Astrocyte (in vitro differentiated cells and primary cell): ENCODE results near the gene SPOCK2. TPM values are rescaled to one million over a fixed set of nuclear protein-coding genes. Genes with fewer than 3 reads are reported as not detected.

Source experiments
- DNase-seq: peaks from one replicate; pipeline ENCODE4 v3.0.0-alpha.2; 2010; ENCODE audit warnings: low read depth
- FAIRE-seq: peaks from 2 replicates; lab custom pipeline; 2011; peaks lifted over from hg19 to GRCh38; lab: Jason Lieb, UNC
- H2AFZ ChIP-seq: 2 replicates; pipeline ENCODE4 v1.6.0; 2012; ENCODE audit warnings: low read depth, low read length, inconsistent platforms
- H3K27ac ChIP-seq: 2 replicates; pipeline ENCODE4 v1.5.1; 2011; ENCODE audit warnings: low read depth, low read length, inconsistent platforms
- H3K27me3 ChIP-seq: 2 replicates; pipeline ENCODE4 v1.6.0; 2011; ENCODE audit warnings: low read length, inconsistent platforms; ENCODE audit not compliant: insufficient read depth
- H3K36me3 ChIP-seq: 2 replicates; pipeline ENCODE4 v1.5.1; 2011; ENCODE audit warnings: low read length, inconsistent platforms; ENCODE audit not compliant: insufficient read depth
- H3K4me1 ChIP-seq: 2 replicates; pipeline ENCODE4 v1.5.1; 2011; ENCODE audit warnings: low read length, inconsistent platforms; ENCODE audit not compliant: insufficient read depth
- H3K4me2 ChIP-seq: 2 replicates; pipeline ENCODE4 v1.6.0; 2012; ENCODE audit warnings: low read length, inconsistent platforms
- H3K4me3 ChIP-seq: 2 replicates; pipeline ENCODE4 v1.5.1; 2011; ENCODE audit warnings: low read depth, mild to moderate bottlenecking, low read length, inconsistent platforms; ENCODE audit not compliant: insufficient read depth
- H3K79me2 ChIP-seq: 2 replicates; pipeline ENCODE4 v1.6.0; 2012; ENCODE audit warnings: mild to moderate bottlenecking, low read length, inconsistent platforms; ENCODE audit not compliant: insufficient read depth
- H3K9ac ChIP-seq: 2 replicates; pipeline ENCODE4 v1.6.0; 2012; ENCODE audit warnings: mild to moderate bottlenecking, low read length, inconsistent platforms
- H3K9me3 ChIP-seq: 2 replicates; pipeline ENCODE4 v1.5.1; 2012; ENCODE audit warnings: low read depth, mild to moderate bottlenecking, low read length, inconsistent platforms; ENCODE audit not compliant: insufficient read depth
- H4K20me1 ChIP-seq: 2 replicates; pipeline ENCODE4 v1.6.0; 2012; ENCODE audit warnings: low read length, inconsistent platforms; ENCODE audit not compliant: insufficient read depth
- H3K27ac Mint-ChIP-seq: one replicate; pipeline ENCODE4 v1.8.0; 2021; ENCODE audit warnings: mild to moderate bottlenecking, mixed read lengths; ENCODE audit not compliant: unreplicated experiment
- H3K27me3 Mint-ChIP-seq: one replicate; pipeline ENCODE4 v1.8.0; 2021; ENCODE audit warnings: low read depth, mixed read lengths; ENCODE audit not compliant: unreplicated experiment
- H3K36me3 Mint-ChIP-seq: one replicate; pipeline ENCODE4 v1.8.0; 2021; ENCODE audit warnings: low read depth, mixed read lengths; ENCODE audit not compliant: unreplicated experiment
- H3K4me1 Mint-ChIP-seq: one replicate; pipeline ENCODE4 v1.8.0; 2021; ENCODE audit warnings: low read depth, mixed read lengths; ENCODE audit not compliant: unreplicated experiment
- H3K4me3 Mint-ChIP-seq: one replicate; pipeline ENCODE4 v1.8.0; 2021; ENCODE audit warnings: mild to moderate bottlenecking, moderate library complexity, mixed read lengths; ENCODE audit not compliant: unreplicated experiment
- H3K9me3 Mint-ChIP-seq: one replicate; pipeline ENCODE4 v1.8.0; 2021; ENCODE audit warnings: mild to moderate bottlenecking, mixed read lengths; ENCODE audit not compliant: unreplicated experiment
- EZH2 ChIP-seq: IDR thresholded peaks from 2 replicates; pipeline ENCODE4 v1.6.1; 2012; ENCODE audit warnings: mild to moderate bottlenecking, low read length, inconsistent platforms; ENCODE audit not compliant: insufficient read depth
- total RNA-seq: library from RNA; stranded (reverse); gene quantifications from 2 replicates; pipeline ENCODE4 v1.2.1, GENCODE V29; 2021
- TF ChIP-seq, protein P1 (sequence below): IDR thresholded peaks from 2 replicates; pipeline ENCODE4 v1.5.1; 2011; ENCODE audit warnings: low read depth, mild to moderate bottlenecking, inconsistent platforms, low read length, moderate library complexity; ENCODE audit not compliant: insufficient read depth

The SPOCK2 gene
- total RNA-seq, 1 donor from 2014 or later: 0.89 TPM

DNA sequence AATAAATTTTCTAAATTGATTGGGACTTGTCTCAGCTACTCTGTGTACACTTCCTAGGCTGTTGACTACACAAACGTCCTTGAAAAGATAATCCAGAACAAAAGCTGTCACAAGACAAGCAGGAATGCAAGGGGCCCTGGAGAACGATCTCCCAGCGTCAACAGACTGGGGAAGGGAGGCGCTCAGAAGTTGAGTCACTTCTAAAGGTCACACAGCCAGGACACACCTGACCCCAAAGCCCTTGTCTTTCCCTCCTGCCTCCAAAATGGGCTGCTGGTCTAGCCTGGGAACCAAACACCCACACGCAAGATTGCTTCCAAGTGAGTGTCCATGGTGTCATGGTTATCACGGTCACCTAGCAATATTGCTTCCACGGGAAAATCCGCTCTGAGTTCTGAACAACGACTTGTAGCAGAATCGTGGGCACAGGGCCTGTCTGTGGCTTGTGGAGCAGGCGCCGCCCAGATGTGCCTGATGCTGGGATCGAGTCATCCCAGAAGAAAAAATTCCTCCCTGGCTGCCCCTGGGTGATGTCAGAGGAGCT, 49.8 kb downstream of the SPOCK2 start:
- Mint-ChIP-seq H3K27ac (peak overlapping the region; percentile 84), H3K9me3 (no peaks in the 10 kb centered on the region), H3K4me1 (peaks cover 29% of the 10 kb centered on the region), H3K36me3 (no peaks in the 10 kb centered on the region), H3K4me3 (no peak overlapping the region), H3K27me3 (no peaks in the 10 kb centered on the region)
- Histone ChIP-seq H3K9me3 (no peaks in the 10 kb centered on the region), H3K9ac (no peak overlapping the region), H3K27me3 (no peaks in the 10 kb centered on the region), H3K79me2 (no peaks in the 10 kb centered on the region), H3K4me3 (no peak overlapping the region), H3K27ac (no peak overlapping the region), H4K20me1 (no peaks in the 10 kb centered on the region), H3K4me1 (peaks cover 2% of the 10 kb centered on the region), H2AFZ (no peak overlapping the region), H3K36me3 (no peaks in the 10 kb centered on the region), H3K4me2 (no peak overlapping the region)
- DNase-seq: peak; percentile 27
- TF ChIP-seq, protein P1, sequence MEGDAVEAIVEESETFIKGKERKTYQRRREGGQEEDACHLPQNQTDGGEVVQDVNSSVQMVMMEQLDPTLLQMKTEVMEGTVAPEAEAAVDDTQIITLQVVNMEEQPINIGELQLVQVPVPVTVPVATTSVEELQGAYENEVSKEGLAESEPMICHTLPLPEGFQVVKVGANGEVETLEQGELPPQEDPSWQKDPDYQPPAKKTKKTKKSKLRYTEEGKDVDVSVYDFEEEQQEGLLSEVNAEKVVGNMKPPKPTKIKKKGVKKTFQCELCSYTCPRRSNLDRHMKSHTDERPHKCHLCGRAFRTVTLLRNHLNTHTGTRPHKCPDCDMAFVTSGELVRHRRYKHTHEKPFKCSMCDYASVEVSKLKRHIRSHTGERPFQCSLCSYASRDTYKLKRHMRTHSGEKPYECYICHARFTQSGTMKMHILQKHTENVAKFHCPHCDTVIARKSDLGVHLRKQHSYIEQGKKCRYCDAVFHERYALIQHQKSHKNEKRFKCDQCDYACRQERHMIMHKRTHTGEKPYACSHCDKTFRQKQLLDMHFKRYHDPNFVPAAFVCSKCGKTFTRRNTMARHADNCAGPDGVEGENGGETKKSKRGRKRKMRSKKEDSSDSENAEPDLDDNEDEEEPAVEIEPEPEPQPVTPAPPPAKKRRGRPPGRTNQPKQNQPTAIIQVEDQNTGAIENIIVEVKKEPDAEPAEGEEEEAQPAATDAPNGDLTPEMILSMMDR: no peak
- TF ChIP-seq EZH2: no peak
- no peak for FAIRE-seq

DNA sequence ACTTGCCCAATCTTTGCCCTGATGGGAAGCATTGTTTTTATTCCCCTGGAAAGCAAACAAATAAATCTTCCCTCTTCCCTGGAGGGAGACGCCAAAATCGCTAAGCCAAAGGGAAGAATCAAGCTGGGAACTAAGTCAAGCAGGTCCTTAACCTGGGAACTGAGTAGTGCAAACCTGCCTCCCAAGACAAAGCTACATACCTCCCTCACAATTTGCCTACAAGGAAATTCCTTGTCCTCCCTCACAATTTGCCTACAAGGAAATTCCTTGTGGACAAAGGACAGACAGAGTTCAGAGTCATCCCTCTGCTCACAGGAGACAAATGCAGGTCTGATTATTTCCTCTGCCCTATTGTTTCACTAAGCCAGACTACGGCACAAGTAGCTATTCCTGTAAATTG, 50.5 kb downstream of the SPOCK2 start:
- no peaks in the 10 kb centered on the region for H3K9me3 ChIP-seq
- peaks cover 2% of the 10 kb centered on the region for H3K4me1 ChIP-seq
- no peaks in the 10 kb centered on the region for H3K36me3 ChIP-seq
- H3K9me3 Mint-ChIP-seq: no peaks in the 10 kb centered on the region
- no peaks in the 10 kb centered on the region for H3K36me3 Mint-ChIP-seq
- no peaks in the 10 kb centered on the region for H3K27me3 Mint-ChIP-seq
- no peaks in the 10 kb centered on the region for H3K79me2 ChIP-seq
- H3K27ac ChIP-seq: no peak overlapping the region
- TF ChIP-seq EZH2: no peak
- no peak overlapping the region for H3K4me2 ChIP-seq
- H2AFZ ChIP-seq: no peak overlapping the region
- no peak overlapping the region for H3K9ac ChIP-seq
- H3K27ac Mint-ChIP-seq: peak overlapping the region; percentile 10
- FAIRE-seq (no peak), DNase-seq (no peak)
- no peak overlapping the region for H3K4me3 ChIP-seq
- H3K4me3 Mint-ChIP-seq: no peak overlapping the region
- no peaks in the 10 kb centered on the region for H3K27me3 ChIP-seq
- no peaks in the 10 kb centered on the region for H4K20me1 ChIP-seq
- H3K4me1 Mint-ChIP-seq: peaks cover 22% of the 10 kb centered on the region

DNA sequence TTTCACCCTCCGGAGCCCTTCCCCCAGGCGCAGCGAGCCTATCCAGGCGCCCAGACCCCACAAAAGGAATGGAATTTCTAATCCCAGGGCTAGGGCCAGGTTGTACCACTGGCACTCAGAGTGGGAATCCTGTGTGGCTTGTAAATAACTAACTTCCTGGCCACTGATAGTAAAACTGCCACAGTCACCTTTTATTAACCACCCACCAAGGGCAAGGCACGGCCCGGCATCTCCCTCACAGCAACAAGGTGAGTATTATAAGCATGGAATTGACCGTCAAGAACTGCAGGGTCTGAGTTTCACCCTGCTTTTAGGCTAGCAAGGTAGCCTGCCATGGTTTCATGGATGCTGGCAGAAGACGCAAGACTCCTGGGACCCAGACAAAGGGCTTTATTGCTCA, 51.1 kb downstream of the SPOCK2 start:
- Histone ChIP-seq H4K20me1 (no peaks in the 10 kb centered on the region), H3K79me2 (no peaks in the 10 kb centered on the region), H3K4me1 (peaks cover 2% of the 10 kb centered on the region), H3K4me2 (no peak overlapping the region), H3K36me3 (no peaks in the 10 kb centered on the region), H3K27ac (no peak overlapping the region), H2AFZ (no peak overlapping the region), H3K4me3 (no peak overlapping the region), H3K9ac (no peak overlapping the region), H3K27me3 (no peaks in the 10 kb centered on the region), H3K9me3 (no peaks in the 10 kb centered on the region)
- H3K27me3 Mint-ChIP-seq: no peaks in the 10 kb centered on the region
- FAIRE-seq (no peak), DNase-seq (no peak)
- H3K36me3 Mint-ChIP-seq: no peaks in the 10 kb centered on the region
- H3K9me3 Mint-ChIP-seq: no peaks in the 10 kb centered on the region
- H3K4me3 Mint-ChIP-seq: no peak overlapping the region
- TF ChIP-seq EZH2: no peak
- TF ChIP-seq, protein P1: no peak
- H3K4me1 Mint-ChIP-seq: peaks cover 20% of the 10 kb centered on the region
- H3K27ac Mint-ChIP-seq: no peak overlapping the region
